Mesothelial cell of epicardium (in vitro differentiated cells): ENCODE results near the gene DMRTB1. TPM values are rescaled to one million over a fixed set of nuclear protein-coding genes. Genes with fewer than 3 reads are reported as not detected.

Experiments used
- DNase-seq, 2 experiments: peaks; one replicate each; pipeline ENCODE4 v3.0.0; 2021; ENCODE audit warnings: low spot score in 2 of 2; ENCODE audit not compliant: unreplicated experiment in 2 of 2
- H3K27ac Mint-ChIP-seq: 2 replicates; pipeline ENCODE4 v1.8.0; 2021; ENCODE audit warnings: mixed read lengths
- H3K27me3 Mint-ChIP-seq: 2 replicates; pipeline ENCODE4 v1.8.0; 2021; ENCODE audit warnings: low read depth, mixed read lengths
- H3K36me3 Mint-ChIP-seq: 2 replicates; pipeline ENCODE4 v1.8.0; 2021; ENCODE audit warnings: mixed read lengths
- H3K4me1 Mint-ChIP-seq: 2 replicates; pipeline ENCODE4 v1.8.0; 2021; ENCODE audit warnings: mixed read lengths
- H3K4me3 Mint-ChIP-seq: 2 replicates; pipeline ENCODE4 v1.8.0; 2021; ENCODE audit warnings: mild to moderate bottlenecking, moderate library complexity, mixed read lengths
- H3K9me3 Mint-ChIP-seq: 2 replicates; pipeline ENCODE4 v1.8.0; 2021; ENCODE audit warnings: mixed read lengths
- CTCF ChIP-seq: fragments of 200-600 bp; sonication (generic); IDR thresholded peaks from one replicate; pipeline ENCODE4 v1.5.0; 2021; ENCODE audit warnings: antibody characterized with exemption; ENCODE audit not compliant: unreplicated experiment
- total RNA-seq: library from RNA; stranded (reverse); gene quantifications from 3 replicates; pipeline ENCODE4 v1.2.1, GENCODE V29; 2021

The DMRTB1 gene
- total RNA-seq, 1 donor from 2014 or later = not detected

GRCh38 chr1:53485478-53486394 lies 26.5 kb downstream of the DMRTB1 start:
- no peaks in the 10 kb centered on the region for H3K36me3 Mint-ChIP-seq
- no peaks in the 10 kb centered on the region for H3K9me3 Mint-ChIP-seq
- peaks cover 9% of the 10 kb centered on the region for H3K4me1 Mint-ChIP-seq
- peak; percentile 74 for TF ChIP-seq CTCF
- H3K27ac Mint-ChIP-seq = no peak overlapping the region
- peaks cover 57% of the 10 kb centered on the region for H3K27me3 Mint-ChIP-seq
- DNase-seq = peak; percentile 81 to 94
- H3K4me3 Mint-ChIP-seq = no peak overlapping the region

- no peak for TF ChIP-seq CTCF
- Mint-ChIP-seq H3K27ac (no peak overlapping the region), H3K4me1 (peaks cover 9% of the 10 kb centered on the region), H3K27me3 (peaks cover 60% of the 10 kb centered on the region), H3K4me3 (no peak overlapping the region), H3K9me3 (no peaks in the 10 kb centered on the region), H3K36me3 (no peaks in the 10 kb centered on the region)
- DNase-seq = no peak
Measured at GRCh38 chr1:53486395-53487026, 27.3 kb downstream of the DMRTB1 start.

DNA sequence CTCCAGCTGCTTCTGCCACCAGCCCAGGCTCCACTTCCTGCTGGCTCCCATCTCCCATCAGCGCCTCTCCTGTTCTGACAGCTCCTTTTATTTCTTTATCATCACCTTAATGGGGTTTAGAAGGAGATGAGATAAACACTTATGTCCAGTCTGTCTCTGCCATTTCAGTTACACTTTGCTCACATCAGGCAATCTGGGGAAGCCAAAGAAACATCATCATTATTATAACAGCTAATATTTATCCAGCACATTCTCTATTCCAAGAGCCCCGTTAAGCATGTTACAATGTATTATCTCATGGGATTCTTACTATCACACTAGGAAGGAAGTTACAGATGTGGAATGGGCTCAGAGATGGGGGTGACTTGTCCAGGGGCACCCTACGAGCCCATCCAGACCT lies 31.2 kb downstream of the DMRTB1 start:
- Mint-ChIP-seq H3K27me3 (peaks cover 66% of the 10 kb centered on the region), H3K4me3 (no peak overlapping the region), H3K27ac (no peak overlapping the region), H3K36me3 (no peaks in the 10 kb centered on the region), H3K9me3 (no peaks in the 10 kb centered on the region), H3K4me1 (peaks cover 8% of the 10 kb centered on the region)
- no peak for TF ChIP-seq CTCF
- DNase-seq = no peak

GRCh38 chr1:53495633-53496345 lies 36.6 kb downstream of the DMRTB1 start:
- Mint-ChIP-seq H3K4me3 (no peak overlapping the region), H3K36me3 (no peaks in the 10 kb centered on the region), H3K4me1 (peaks cover 9% of the 10 kb centered on the region), H3K9me3 (no peaks in the 10 kb centered on the region), H3K27me3 (peaks cover 47% of the 10 kb centered on the region), H3K27ac (no peak overlapping the region)
- no peak for DNase-seq
- TF ChIP-seq CTCF = no peak

DNA sequence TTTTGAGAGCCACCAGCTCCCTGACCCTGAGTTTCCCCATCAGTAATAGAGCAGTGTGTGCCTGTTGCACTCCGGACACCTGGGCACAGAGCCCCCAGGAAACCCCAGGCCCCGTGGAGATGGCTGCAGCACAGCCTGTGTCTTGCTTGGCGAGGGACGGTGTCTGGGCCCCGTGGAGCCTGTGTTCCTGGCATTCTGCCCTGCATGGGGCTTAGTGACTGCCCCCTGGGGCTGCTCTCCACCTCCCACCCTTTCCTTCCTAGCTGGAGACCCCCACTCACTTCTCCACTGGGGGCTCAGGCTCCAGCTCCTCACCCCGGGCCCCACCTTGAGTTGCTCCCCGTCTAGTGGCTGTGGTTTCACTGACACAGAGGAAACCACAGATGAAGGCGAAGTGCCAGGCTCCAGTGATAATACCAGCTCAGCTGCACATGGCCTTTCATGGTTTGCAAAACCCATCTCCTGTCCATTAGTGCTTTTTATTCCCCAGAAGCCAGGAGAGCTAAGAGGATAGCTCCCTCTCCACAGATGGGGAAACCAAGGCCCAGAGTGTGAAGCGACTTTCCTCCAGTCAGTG lies 39.4 kb downstream of the DMRTB1 start:
- no peak for DNase-seq
- H3K4me1 Mint-ChIP-seq = peaks cover 16% of the 10 kb centered on the region
- no peak overlapping the region for H3K4me3 Mint-ChIP-seq

More for the DNA sequence above, 39.4 kb downstream of the DMRTB1 start:
- no peaks in the 10 kb centered on the region for H3K36me3 Mint-ChIP-seq
- no peaks in the 10 kb centered on the region for H3K9me3 Mint-ChIP-seq
- TF ChIP-seq CTCF = no peak
- no peak overlapping the region for H3K27ac Mint-ChIP-seq
- peaks cover 39% of the 10 kb centered on the region for H3K27me3 Mint-ChIP-seq
